IMR-90 (cell line): Measurements from ENCODE around the gene TMPRSS13. TPM values are rescaled to one million over a fixed set of nuclear protein-coding genes. Genes with fewer than 3 reads are reported as not detected.

Experiments
- ATAC-seq: fragments of 200-7000 bp; cut with Tn5 transposase; 2 replicates; pipeline ENCODE4 v1.9.1; 2020; ENCODE audit warnings: low read depth, mild to moderate bottlenecking, moderate library complexity
- BruUV-seq: library from RNA; stranded (reverse); fragments of 400-500 nt; replicated peaks from 2 replicates; lab custom pipeline; 2021; lab: Mats Ljungman, UMichigan
- CTCF ChIA-PET: fragments of 300-600 bp; formaldehyde crosslinking; extraction: SDS; loops from one replicate; lab custom pipeline; 2021; ENCODE audit warnings: antibody characterized with exemption; lab: Yijun Ruan, JAX
- POLR2A ChIA-PET: fragments of 300-600 bp; sonication (Branson Sonifier 250); formaldehyde crosslinking; loops from one replicate; lab custom pipeline; 2022; ENCODE audit warnings: antibody characterized with exemption; ENCODE audit not compliant: unreplicated experiment; lab: Charles Lee
- DNase-seq: peaks from one replicate; pipeline ENCODE4 v3.0.0; 2013
- H2AFZ ChIP-seq: replicated peaks from 2 replicates; pipeline ENCODE3; 2013; ENCODE audit warnings: low read length, mild to moderate bottlenecking; ENCODE audit not compliant: poor library complexity
- H2AK5ac ChIP-seq: 2 replicates; pipeline ENCODE4 v1.6.1; 2013; ENCODE audit warnings: low read depth, low read length, inconsistent platforms
- H2AK9ac ChIP-seq: replicated peaks from 2 replicates; pipeline ENCODE3; 2013; ENCODE audit warnings: mild to moderate bottlenecking, low read depth, low read length, moderate library complexity; ENCODE audit not compliant: poor library complexity
- H2BK120ac ChIP-seq: 2 replicates; pipeline ENCODE4 v1.6.1; 2013; ENCODE audit warnings: low read depth, low read length, inconsistent platforms
- H2BK15ac ChIP-seq: 3 replicates; pipeline ENCODE4 v1.6.1; 2013; ENCODE audit warnings: low read depth, low read length, inconsistent platforms
- H2BK20ac ChIP-seq: 2 replicates; pipeline ENCODE4 v1.6.1; 2013; ENCODE audit warnings: low read depth, mild to moderate bottlenecking, inconsistent platforms, low read length, moderate library complexity
- H2BK5ac ChIP-seq: 2 replicates; pipeline ENCODE4 v1.6.1; 2013; ENCODE audit warnings: mild to moderate bottlenecking, low read depth, low read length, inconsistent platforms; ENCODE audit not compliant: poor library complexity, severe bottlenecking
- H3K14ac ChIP-seq: replicated peaks from 2 replicates; pipeline ENCODE4 v1.6.1; 2013; ENCODE audit warnings: low read depth, low read length, inconsistent platforms
- H3K18ac ChIP-seq: 2 replicates; pipeline ENCODE4 v1.6.1; 2013; ENCODE audit warnings: low read depth, low read length, control low read depth
- H3K23ac ChIP-seq: 2 replicates; pipeline ENCODE4 v1.6.1; 2013; ENCODE audit warnings: low read depth, low read length, inconsistent platforms
- H3K27ac ChIP-seq: 2 replicates; pipeline ENCODE4 v1.5.1; 2013; ENCODE audit warnings: mild to moderate bottlenecking, control low read depth, low read length; ENCODE audit not compliant: insufficient read depth
- H3K27me3 ChIP-seq: 2 replicates; pipeline ENCODE4 v1.6.1; 2013; ENCODE audit warnings: low read length; ENCODE audit not compliant: control insufficient read depth, insufficient read depth
- H3K36me3 ChIP-seq: 2 replicates; pipeline ENCODE4 v1.6.1; 2013; ENCODE audit warnings: low read length, mixed read lengths; ENCODE audit not compliant: control insufficient read depth, insufficient read depth
- H3K4ac ChIP-seq: 2 replicates; pipeline ENCODE4 v1.6.1; 2013; ENCODE audit warnings: low read depth, low read length, inconsistent platforms
- H3K4me1 ChIP-seq: 2 replicates; pipeline ENCODE4 v1.6.1; 2013; ENCODE audit warnings: low read length, mixed read lengths; ENCODE audit not compliant: control insufficient read depth, insufficient read depth
- H3K4me2 ChIP-seq: 2 replicates; pipeline ENCODE4 v1.6.1; 2013; ENCODE audit warnings: low read depth, mild to moderate bottlenecking, control low read depth, low read length, moderate library complexity
- H3K4me3 ChIP-seq: 2 replicates; pipeline ENCODE4 v1.5.1; 2013; ENCODE audit warnings: low read depth, mild to moderate bottlenecking, control low read depth, low read length, moderate library complexity; ENCODE audit not compliant: insufficient read depth
- H3K56ac ChIP-seq: 2 replicates; pipeline ENCODE4 v1.6.1; 2013; ENCODE audit warnings: low read length, inconsistent platforms; ENCODE audit not compliant: insufficient read depth; ENCODE audit errors: extremely low read depth
- H3K79me1 ChIP-seq, 2 experiments: 2 replicates each; pipeline ENCODE4 v1.6.1; 2013; ENCODE audit warnings: low read length in 2 of 2, inconsistent platforms in 1 of 2, low read depth in 1 of 2
- H3K9ac ChIP-seq: 2 replicates; pipeline ENCODE4 v1.6.1; 2013; ENCODE audit warnings: low read depth, low read length, control low read depth
- H3K9me1 ChIP-seq: 2 replicates; pipeline ENCODE4 v1.6.1; 2013; ENCODE audit warnings: low read length, inconsistent platforms; ENCODE audit not compliant: insufficient read depth
- H3K9me3 ChIP-seq: 2 replicates; pipeline ENCODE4 v1.6.1; 2013; ENCODE audit warnings: low read length; ENCODE audit not compliant: control insufficient read depth, insufficient read depth
- H4K20me1 ChIP-seq: 2 replicates; pipeline ENCODE4 v1.6.1; 2013; ENCODE audit warnings: low read length, inconsistent platforms; ENCODE audit not compliant: insufficient read depth
- H4K5ac ChIP-seq: 2 replicates; pipeline ENCODE4 v1.6.1; 2013; ENCODE audit warnings: mild to moderate bottlenecking, low read depth, low read length, control low read depth
- H4K8ac ChIP-seq, 2 experiments: 2 replicates each; pipeline ENCODE4 v1.6.1; 2013; ENCODE audit warnings: low read depth in 2 of 2, low read length in 2 of 2, control low read depth in 1 of 2, inconsistent platforms in 1 of 2
- H4K91ac ChIP-seq: 2 replicates; pipeline ENCODE4 v1.6.1; 2013; ENCODE audit warnings: low read depth, low read length, inconsistent platforms; ENCODE audit not compliant: insufficient read depth
- BHLHE40 ChIP-seq: fragments of 150-350 bp; IDR thresholded peaks from 2 replicates; pipeline ENCODE4 v1.6.1; 2016; ENCODE audit warnings: mild to moderate bottlenecking, low read depth, low read length
- CEBPB ChIP-seq: IDR thresholded peaks from 2 replicates; pipeline ENCODE4 v1.6.1; 2012; ENCODE audit warnings: low read depth, low read length, improper control_type of control experiment
- CHD1 ChIP-seq: IDR thresholded peaks from 2 replicates; pipeline ENCODE4 v1.6.1; 2012; ENCODE audit warnings: low read depth, low read length, improper control_type of control experiment
- CTCF ChIP-seq: conservative IDR thresholded peaks from 2 replicates; pipeline ENCODE4 v1.5.1; 2012; ENCODE audit warnings: mild to moderate bottlenecking, low read depth, low read length, improper control_type of control experiment
- FOS ChIP-seq: fragments of 150-350 bp; IDR thresholded peaks from 2 replicates; pipeline ENCODE4 v1.6.1; 2016; ENCODE audit warnings: low read depth, low read length
- MAFK ChIP-seq: IDR thresholded peaks from 2 replicates; pipeline ENCODE4 v1.6.1; 2012; ENCODE audit warnings: low read depth, low read length, improper control_type of control experiment
- MAZ ChIP-seq: IDR thresholded peaks from 2 replicates; pipeline ENCODE4 v1.6.1; 2012; ENCODE audit warnings: low read depth, mild to moderate bottlenecking, low read length, improper control_type of control experiment, moderate library complexity, borderline replicate concordance
- MXI1 ChIP-seq: IDR thresholded peaks from 2 replicates; pipeline ENCODE4 v1.6.1; 2012; ENCODE audit warnings: low read depth, mild to moderate bottlenecking, low read length, moderate library complexity, borderline replicate concordance
- NFE2L2 ChIP-seq: fragments of 150-350 bp; IDR thresholded peaks from 2 replicates; pipeline ENCODE4 v1.6.1; 2016; ENCODE audit warnings: low read depth, mild to moderate bottlenecking, low read length
- POLR2A ChIP-seq: IDR thresholded peaks from 2 replicates; pipeline ENCODE4 v1.6.1; 2012; ENCODE audit warnings: mild to moderate bottlenecking, low read depth, low read length
- RAD21 ChIP-seq: IDR thresholded peaks from 2 replicates; pipeline ENCODE4 v1.6.1; 2012; ENCODE audit warnings: low read length, improper control_type of control experiment
- RCOR1 ChIP-seq: IDR thresholded peaks from 2 replicates; pipeline ENCODE4 v1.6.1; 2012; ENCODE audit warnings: mild to moderate bottlenecking, low read length, improper control_type of control experiment; ENCODE audit not compliant: insufficient replicate concordance
- RFX5 ChIP-seq: IDR thresholded peaks from 2 replicates; pipeline ENCODE4 v1.8.0; 2012; ENCODE audit warnings: low read depth, mild to moderate bottlenecking, low read length, moderate library complexity
- SMC3 ChIP-seq: fragments of 150-350 bp; IDR thresholded peaks from 2 replicates; pipeline ENCODE4 v1.6.1; 2016; ENCODE audit warnings: low read depth, mild to moderate bottlenecking, antibody characterized with exemption, low read length, moderate library complexity
- WGBS, 2 experiments: methylation state at CpG; one replicate each; pipeline versions ENCODE4 v1.1.5 to v1.1.7; 2013; ENCODE audit warnings: missing lambda C conversion rate in 2 of 2; ENCODE audit not compliant: insufficient read length in 1 of 2; ENCODE audit errors: extremely low coverage in 2 of 2; 5-methylcytosine and 5-hydroxymethylcytosine counted together
- dilution Hi-C: fragments of 300-500 bp; cut with HindIII; formaldehyde crosslinking; loops from one replicate; pipeline ENCODE4 v1.14.3; 2018; ENCODE audit warnings: low sequenced_read_pairs; ENCODE audit not compliant: unreplicated experiment
- in situ Hi-C: fragments of 300-500 bp; cut with MboI; formaldehyde crosslinking; loops from 3 replicates; pipeline ENCODE4 v1.14.3; 2019; ENCODE audit warnings: low sequenced_read_pairs, inconsistent platforms, mixed read lengths
- intact Hi-C: fragments of 100-400 bp; cut with micrococcal nuclease; formaldehyde crosslinking; loops from 2 replicates; pipeline ENCODE4 v1.10.0; 2022
- polyA plus RNA-seq, 3 experiments: library from polyadenylated mRNA; depleted of rRNA; stranded (reverse); fragments of >200 nt; gene quantifications; 2 replicates each; pipeline ENCODE4 v1.2.3, GENCODE V29; 2012; ENCODE audit warnings: low replicate concordance in 1 of 3
- total RNA-seq: library from RNA; depleted of rRNA; stranded (reverse); fragments of >200 nt; gene quantifications from 2 replicates; pipeline ENCODE4 v1.2.3, GENCODE V29; 2012
- TF ChIP-seq, protein P1 (sequence below): fragments of 150-350 bp; IDR thresholded peaks from 2 replicates; pipeline ENCODE4 v1.6.1; 2016; ENCODE audit warnings: low read depth, mild to moderate bottlenecking, low read length, moderate library complexity, borderline replicate concordance
- TF ChIP-seq, protein P2 (sequence below): fragments of 150-350 bp; IDR thresholded peaks from 2 replicates; pipeline ENCODE4 v1.6.1; 2017; ENCODE audit warnings: mild to moderate bottlenecking, antibody characterized with exemption, low read length, low read depth

The TMPRSS13 gene
- total and polyA plus RNA-seq, 2 of the 4 experiments (the other 2 are of a cell fraction), result not detected

DNA sequence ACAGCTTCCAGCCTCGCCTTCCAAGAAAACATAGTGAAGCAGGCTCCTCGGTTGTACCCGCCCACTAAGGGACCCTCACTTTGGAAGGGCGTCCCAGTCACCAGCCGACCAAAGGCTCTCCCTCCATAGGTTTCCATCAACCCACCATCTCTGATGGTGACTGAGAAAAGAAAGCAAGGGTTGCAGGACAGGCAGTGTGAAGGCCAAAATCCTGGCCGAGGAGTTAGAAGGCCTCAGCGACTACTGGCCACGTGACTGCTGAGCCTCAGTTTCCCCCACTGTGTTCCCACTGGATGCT lies 55.4 kb downstream of the TMPRSS13 start:
- Histone ChIP-seq H3K27me3 (peaks cover 61% of the 10 kb centered on the region), H3K56ac (no peak overlapping the region), H2BK5ac (no peak overlapping the region), H4K8ac (no peak overlapping the region), H3K9ac (no peak overlapping the region), H3K9me1 (no peaks in the 10 kb centered on the region), H3K4me1 (no peaks in the 10 kb centered on the region), H3K4me3 (no peak overlapping the region), H2AK9ac (no peak overlapping the region), H3K14ac (no peak overlapping the region), H3K18ac (no peak overlapping the region), H3K4me2 (no peak overlapping the region), H2BK20ac (no peak overlapping the region), H3K36me3 (no peaks in the 10 kb centered on the region), H4K91ac (no peak overlapping the region), H2BK120ac (no peak overlapping the region), H4K20me1 (no peaks in the 10 kb centered on the region), H3K27ac (no peak overlapping the region), H2BK15ac (no peak overlapping the region), H2AK5ac (no peak overlapping the region), H3K79me1 (no peaks in the 10 kb centered on the region), H4K5ac (no peak overlapping the region), H3K23ac (no peak overlapping the region), H2AFZ (no peak overlapping the region), H3K9me3 (no peaks in the 10 kb centered on the region), H3K4ac (no peak overlapping the region)
- 70% methylated on average over 2 of the region's 8 CpGs; no CpG with 5 or more reads in 1 of the 2 experiments for WGBS, 2 experiments
- dilution Hi-C loops, result no loop called here
- in situ Hi-C loops, result no loop called here
- POLR2A ChIA-PET, result no interaction called here
- DNase-seq (no peak), ATAC-seq (no peak)
- BruUV-seq, result no TSS peak
- CTCF ChIA-PET, result no interaction called here
- intact Hi-C loops, result no loop called here
- TF ChIP-seq, protein P1, sequence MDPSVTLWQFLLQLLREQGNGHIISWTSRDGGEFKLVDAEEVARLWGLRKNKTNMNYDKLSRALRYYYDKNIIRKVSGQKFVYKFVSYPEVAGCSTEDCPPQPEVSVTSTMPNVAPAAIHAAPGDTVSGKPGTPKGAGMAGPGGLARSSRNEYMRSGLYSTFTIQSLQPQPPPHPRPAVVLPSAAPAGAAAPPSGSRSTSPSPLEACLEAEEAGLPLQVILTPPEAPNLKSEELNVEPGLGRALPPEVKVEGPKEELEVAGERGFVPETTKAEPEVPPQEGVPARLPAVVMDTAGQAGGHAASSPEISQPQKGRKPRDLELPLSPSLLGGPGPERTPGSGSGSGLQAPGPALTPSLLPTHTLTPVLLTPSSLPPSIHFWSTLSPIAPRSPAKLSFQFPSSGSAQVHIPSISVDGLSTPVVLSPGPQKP, result no peak
- no peak for TF ChIP-seq CTCF
- TF ChIP-seq MXI1, result no peak
- TF ChIP-seq CHD1, result no peak
- TF ChIP-seq FOS, result no peak
- TF ChIP-seq SMC3, result no peak
- TF ChIP-seq RFX5, result no peak
- no peak for TF ChIP-seq RAD21
- TF ChIP-seq CEBPB, result no peak
- no peak for TF ChIP-seq RCOR1
- no peak for TF ChIP-seq POLR2A
- TF ChIP-seq MAFK, result no peak
- TF ChIP-seq BHLHE40, result no peak
- no peak for TF ChIP-seq MAZ
- TF ChIP-seq NFE2L2, result no peak
- TF ChIP-seq, protein P2, sequence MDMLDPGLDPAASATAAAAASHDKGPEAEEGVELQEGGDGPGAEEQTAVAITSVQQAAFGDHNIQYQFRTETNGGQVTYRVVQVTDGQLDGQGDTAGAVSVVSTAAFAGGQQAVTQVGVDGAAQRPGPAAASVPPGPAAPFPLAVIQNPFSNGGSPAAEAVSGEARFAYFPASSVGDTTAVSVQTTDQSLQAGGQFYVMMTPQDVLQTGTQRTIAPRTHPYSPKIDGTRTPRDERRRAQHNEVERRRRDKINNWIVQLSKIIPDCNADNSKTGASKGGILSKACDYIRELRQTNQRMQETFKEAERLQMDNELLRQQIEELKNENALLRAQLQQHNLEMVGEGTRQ, result no peak
